HFFc6 (cell line): ENCODE data around the gene CALU. TPM values are rescaled to one million over a fixed set of nuclear protein-coding genes. Genes with fewer than 3 reads are reported as not detected.
A peak's percentile ranks its signal among the peaks of the same experiment; 100 is the strongest.

Source experiments
- DNase-seq: peaks from one replicate; pipeline ENCODE4 v3.0.0-alpha.2; 2018
- H3K27ac Mint-ChIP-seq: 2 replicates; pipeline ENCODE4 v1.8.0; 2020; ENCODE audit warnings: mild to moderate bottlenecking, mixed read lengths
- H3K27me3 Mint-ChIP-seq: 2 replicates; pipeline ENCODE4 v1.8.0; 2021; ENCODE audit warnings: mild to moderate bottlenecking, moderate library complexity, mixed read lengths; ENCODE audit not compliant: insufficient read depth
- H3K36me3 Mint-ChIP-seq: 2 replicates; pipeline ENCODE4 v1.8.0; 2021; ENCODE audit warnings: low read depth, mixed read lengths
- H3K4me1 Mint-ChIP-seq: 2 replicates; pipeline ENCODE4 v1.8.0; 2020; ENCODE audit warnings: low read depth, mixed read lengths
- H3K4me3 Mint-ChIP-seq: 2 replicates; pipeline ENCODE4 v1.8.0; 2020; ENCODE audit warnings: mild to moderate bottlenecking, moderate library complexity, mixed read lengths
- H3K9me3 Mint-ChIP-seq: 2 replicates; pipeline ENCODE4 v1.8.0; 2020; ENCODE audit warnings: mild to moderate bottlenecking, mixed read lengths
- long read RNA-seq: library from polyadenylated mRNA; unstranded; transcript quantifications from one replicate; pipeline ENCODE4 v2.0.0, GENCODE V29; 2019
- total RNA-seq, 6 experiments: library from RNA; stranded (reverse); fragmentation: NEBNext Ultra II Directional; extraction: Animal tissue kit (Norgen Biotek cat#: 25700); gene quantifications; 2 replicates in 1 of 6; 3 replicates in 5 of 6; pipeline ENCODE4 v1.2.3, GENCODE V29; 2021
- TF ChIP-seq, protein P1 (sequence below): fragments of 200-600 bp; sonication (generic); IDR thresholded peaks from 2 replicates; pipeline ENCODE4 v1.5.0; 2021; ENCODE audit warnings: antibody characterized with exemption, mild to moderate bottlenecking

The CALU gene
- 100 to 1,000 TPM; 821 to 941 (median 887) TPM for total RNA-seq
- long read RNA-seq, full-length matches to known transcripts = 1,517 of 1,771 reads
- long read RNA-seq, partial matches to known transcripts = 191 of 1,771 reads
- long read RNA-seq, other reads (novel, unspliced or antisense) = 63 of 1,771 reads

DNA sequence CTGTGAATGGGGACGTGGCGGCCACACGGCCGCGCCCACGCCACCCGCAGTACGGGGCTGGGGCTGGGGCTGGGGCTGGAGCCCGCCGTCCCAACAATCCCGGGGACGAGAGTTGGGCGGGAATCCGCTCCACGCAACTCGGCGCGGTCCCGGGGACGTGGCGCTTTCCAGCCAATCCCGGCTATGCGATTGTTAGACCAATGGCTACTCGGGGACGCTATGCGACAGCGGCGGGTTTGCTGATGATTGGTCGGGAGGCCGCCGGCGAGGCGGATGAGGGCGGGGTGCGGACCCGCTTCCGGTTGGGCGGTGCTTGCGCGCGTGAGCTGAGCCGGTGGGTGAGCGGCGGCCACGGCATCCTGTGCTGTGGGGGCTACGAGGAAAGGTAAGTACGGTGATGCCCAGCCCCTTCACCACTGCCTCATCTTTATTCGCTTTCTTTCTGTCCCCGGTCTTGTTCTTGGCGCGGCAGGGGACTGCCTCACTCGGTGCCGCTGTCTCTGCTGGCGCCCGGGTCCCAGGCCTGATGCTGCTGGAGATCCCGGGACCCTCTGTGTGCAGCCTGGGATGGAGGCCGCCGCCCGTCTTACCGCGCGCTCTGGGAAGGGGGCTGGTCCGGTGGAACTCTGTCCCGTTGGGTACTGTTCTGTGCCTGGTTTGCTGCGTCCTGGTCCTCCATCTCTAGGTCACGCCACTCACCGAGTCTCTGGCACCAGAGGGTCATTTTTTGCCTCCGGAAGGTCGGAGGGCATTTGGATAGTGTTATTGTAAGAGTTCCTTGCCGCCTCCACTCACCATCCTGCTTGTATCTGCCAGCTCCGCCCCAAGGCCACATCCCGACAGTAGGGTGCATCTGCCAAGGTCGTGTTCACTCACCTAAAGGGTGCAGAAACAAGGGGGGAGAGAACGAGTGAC, at the start of gene CALU:
TSS of gene CALU (plus strand) at position 312 of the 915 bp plus-strand sequence. CDS start 9,225 bp downstream, outside the sequence.
- TF ChIP-seq, protein P1, sequence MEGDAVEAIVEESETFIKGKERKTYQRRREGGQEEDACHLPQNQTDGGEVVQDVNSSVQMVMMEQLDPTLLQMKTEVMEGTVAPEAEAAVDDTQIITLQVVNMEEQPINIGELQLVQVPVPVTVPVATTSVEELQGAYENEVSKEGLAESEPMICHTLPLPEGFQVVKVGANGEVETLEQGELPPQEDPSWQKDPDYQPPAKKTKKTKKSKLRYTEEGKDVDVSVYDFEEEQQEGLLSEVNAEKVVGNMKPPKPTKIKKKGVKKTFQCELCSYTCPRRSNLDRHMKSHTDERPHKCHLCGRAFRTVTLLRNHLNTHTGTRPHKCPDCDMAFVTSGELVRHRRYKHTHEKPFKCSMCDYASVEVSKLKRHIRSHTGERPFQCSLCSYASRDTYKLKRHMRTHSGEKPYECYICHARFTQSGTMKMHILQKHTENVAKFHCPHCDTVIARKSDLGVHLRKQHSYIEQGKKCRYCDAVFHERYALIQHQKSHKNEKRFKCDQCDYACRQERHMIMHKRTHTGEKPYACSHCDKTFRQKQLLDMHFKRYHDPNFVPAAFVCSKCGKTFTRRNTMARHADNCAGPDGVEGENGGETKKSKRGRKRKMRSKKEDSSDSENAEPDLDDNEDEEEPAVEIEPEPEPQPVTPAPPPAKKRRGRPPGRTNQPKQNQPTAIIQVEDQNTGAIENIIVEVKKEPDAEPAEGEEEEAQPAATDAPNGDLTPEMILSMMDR = no peak
- H3K36me3 Mint-ChIP-seq = peaks cover 41% of the 10 kb centered on the region
- peak within 1 kb of the TSS; percentile 100 for H3K27ac Mint-ChIP-seq
- peak; percentile 97 for DNase-seq
- peak within 1 kb of the TSS; percentile 99 for H3K4me3 Mint-ChIP-seq
- no peaks in the 10 kb centered on the region; the same call in 1 of the 2 replicates for H3K9me3 Mint-ChIP-seq
- peaks cover 62% of the 10 kb centered on the region for H3K4me1 Mint-ChIP-seq
- peaks cover 20% of the 10 kb centered on the region for H3K27me3 Mint-ChIP-seq

DNA sequence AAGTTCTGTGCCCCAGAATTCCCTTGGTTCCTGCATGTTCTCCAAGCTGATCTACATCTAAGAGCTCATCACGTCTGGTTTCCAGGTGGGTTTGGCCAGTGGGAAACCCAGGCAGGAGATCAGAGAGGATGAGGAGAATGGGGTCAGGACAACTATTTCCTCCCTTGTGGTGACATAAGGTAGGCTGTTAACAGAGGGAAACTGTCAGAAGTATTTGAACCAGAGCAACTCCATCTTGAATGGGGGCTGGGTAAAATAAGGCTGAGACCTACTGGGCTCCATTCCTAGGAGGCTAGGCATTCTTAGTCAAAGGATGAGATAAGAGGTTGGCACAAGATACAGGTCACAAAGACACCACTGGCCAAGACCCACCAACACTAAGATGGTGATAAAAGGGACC, 47.9 kb upstream of the CALU start:
- Mint-ChIP-seq H3K4me1 (no peaks in the 10 kb centered on the region), H3K4me3 (no peak overlapping the region), H3K27ac (no peak overlapping the region), H3K9me3 (no peaks in the 10 kb centered on the region), H3K27me3 (peaks cover 2% of the 10 kb centered on the region), H3K36me3 (peaks cover 22% of the 10 kb centered on the region)
- DNase-seq = no peak
- TF ChIP-seq, protein P1 = no peak

DNA sequence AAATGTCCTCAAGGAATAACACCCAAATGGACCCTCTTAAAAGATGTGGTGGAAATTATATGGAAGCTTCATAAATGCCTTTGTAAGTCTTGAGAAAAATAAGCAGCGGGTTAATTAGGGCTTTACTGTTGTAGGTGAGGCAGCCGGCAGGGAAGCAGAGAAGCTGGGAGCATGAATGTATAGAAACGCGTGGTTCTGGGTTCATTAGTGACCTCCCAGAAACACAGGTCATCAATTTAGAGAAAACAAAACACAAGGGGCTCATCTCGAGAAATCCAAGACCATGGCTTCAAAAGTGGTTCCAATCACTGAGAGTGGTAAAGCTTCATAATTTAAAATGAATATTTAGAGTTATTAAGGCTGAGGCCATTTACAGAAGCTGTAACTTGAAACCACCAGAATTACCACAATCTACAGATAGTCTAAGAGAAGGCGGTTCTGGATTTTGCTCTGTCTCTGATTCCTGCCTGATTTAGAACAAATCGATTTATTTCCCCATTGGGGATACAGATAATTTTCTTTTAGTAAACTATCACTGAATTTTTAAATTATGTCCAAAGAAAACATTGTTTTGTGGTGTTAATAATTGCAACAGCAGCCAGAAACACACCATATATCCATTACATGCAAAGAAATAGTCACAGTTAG, 46.4 kb upstream of the CALU start:
- peaks cover 7% of the 10 kb centered on the region for H3K36me3 Mint-ChIP-seq
- peaks cover 10% of the 10 kb centered on the region for H3K4me1 Mint-ChIP-seq
- no peaks in the 10 kb centered on the region for H3K9me3 Mint-ChIP-seq
- TF ChIP-seq, protein P1 = no peak
- H3K27ac Mint-ChIP-seq = no peak overlapping the region
- H3K4me3 Mint-ChIP-seq = no peak overlapping the region
- DNase-seq = no peak
- H3K27me3 Mint-ChIP-seq = peaks cover 10% of the 10 kb centered on the region

DNA sequence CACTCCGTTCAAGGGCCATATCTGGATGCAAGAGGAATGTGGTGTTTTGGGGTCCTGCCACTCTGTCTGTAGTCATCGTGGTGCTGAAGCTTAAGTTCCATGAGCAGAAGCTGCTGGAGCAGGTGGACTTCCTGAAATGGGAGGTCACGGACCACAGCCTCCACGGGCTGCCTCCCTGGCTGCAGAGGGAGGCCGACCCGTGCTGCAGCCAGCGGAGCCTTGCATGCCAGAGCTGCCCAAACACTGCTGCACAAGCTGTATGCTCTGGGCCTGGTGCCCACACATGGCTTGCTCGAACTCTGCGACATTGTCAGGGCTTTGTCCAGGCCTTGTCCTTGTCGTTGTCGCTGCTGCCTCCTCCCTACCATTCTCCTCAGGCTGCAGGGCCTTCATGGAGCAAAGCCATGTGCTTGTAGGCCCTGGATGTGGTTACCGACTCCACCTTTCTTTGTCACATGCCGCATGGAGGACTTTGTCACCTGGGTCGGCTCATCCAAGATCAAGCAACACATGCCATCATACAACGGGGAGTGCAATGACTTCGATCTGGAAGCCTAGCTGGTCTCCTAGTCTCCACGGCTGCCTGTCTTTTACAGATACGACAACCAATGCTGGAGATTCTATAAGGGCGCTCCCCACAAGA, 45.7 kb upstream of the CALU start:
- Mint-ChIP-seq H3K9me3 (no peaks in the 10 kb centered on the region), H3K27ac (no peak overlapping the region), H3K4me3 (no peak overlapping the region), H3K36me3 (no peaks in the 10 kb centered on the region), H3K27me3 (peaks cover 13% of the 10 kb centered on the region), H3K4me1 (peaks cover 16% of the 10 kb centered on the region)
- TF ChIP-seq, protein P1 = no peak
- no peak for DNase-seq

- DNase-seq = no peak
- Mint-ChIP-seq H3K36me3 (no peaks in the 10 kb centered on the region), H3K4me1 (peaks cover 16% of the 10 kb centered on the region), H3K27me3 (peaks cover 15% of the 10 kb centered on the region), H3K27ac (no peak overlapping the region), H3K4me3 (no peak overlapping the region), H3K9me3 (no peaks in the 10 kb centered on the region)
- TF ChIP-seq, protein P1 = no peak
Observed at GRCh38 chr7:128694738-128695137, 44.4 kb upstream of the CALU start.
